Measurements from ENCODE around the gene ASF1B. TPM values are rescaled to one million over a fixed set of nuclear protein-coding genes. Genes with fewer than 3 reads are reported as not detected.
A peak's percentile ranks its signal among the peaks of the same experiment; 100 is the strongest.

Gene ASF1B
- total RNA-seq, 2 experiments from 2014 or later = 0.59 to 0.77 TPM

GRCh38 chr19:14118165-14119051, 18.0 kb downstream of the ASF1B start:
- ATAC-seq (ENCODE audit: poor library complexity) = peak; percentile 27
- Mint-ChIP-seq H3K4me1 (ENCODE audit: low read depth) (peaks cover 48% of the 10 kb centered on the region), H3K36me3 (ENCODE audit: low read depth) (peaks cover 13% of the 10 kb centered on the region), H3K27ac (peak overlapping the region; percentile 93), H3K9me3 (no peaks in the 10 kb centered on the region), H3K4me3 (peak overlapping the region; percentile 97), H3K27me3 (no peaks in the 10 kb centered on the region)
- intact Hi-C loops (cut with DNase I, micrococcal nuclease) = loop anchor here (1.0 to 5.0 kb wide), 4 partner anchors 18 to 238 kb away; partner anchors contain the start of genes ASF1B (in 2 of the 2) and MISP3 (in 1 of the 2)
- H3K36me3 ChIP-seq (ENCODE audit: insufficient read depth, low read length) = no peaks in the 10 kb centered on the region
- peak overlapping the region; percentile 58 for H3K4me3 ChIP-seq (ENCODE audit: low read length)
- CTCF ChIA-PET = interaction anchor here (1.3 kb wide), 1 partner anchor 19 kb away, joined by 14 read pairs; the partner anchor contains the start of gene ASF1B
- POLR2A ChIA-PET = interaction anchor here (1.0 to 2.7 kb wide), 11 partner anchors 13 to 371 kb away, joined by 3 to 27 read pairs (median 4); partner anchors contain the start of genes ASF1B, C19orf53, IL27RA and ZSWIM4
- TF ChIP-seq, protein P1, sequence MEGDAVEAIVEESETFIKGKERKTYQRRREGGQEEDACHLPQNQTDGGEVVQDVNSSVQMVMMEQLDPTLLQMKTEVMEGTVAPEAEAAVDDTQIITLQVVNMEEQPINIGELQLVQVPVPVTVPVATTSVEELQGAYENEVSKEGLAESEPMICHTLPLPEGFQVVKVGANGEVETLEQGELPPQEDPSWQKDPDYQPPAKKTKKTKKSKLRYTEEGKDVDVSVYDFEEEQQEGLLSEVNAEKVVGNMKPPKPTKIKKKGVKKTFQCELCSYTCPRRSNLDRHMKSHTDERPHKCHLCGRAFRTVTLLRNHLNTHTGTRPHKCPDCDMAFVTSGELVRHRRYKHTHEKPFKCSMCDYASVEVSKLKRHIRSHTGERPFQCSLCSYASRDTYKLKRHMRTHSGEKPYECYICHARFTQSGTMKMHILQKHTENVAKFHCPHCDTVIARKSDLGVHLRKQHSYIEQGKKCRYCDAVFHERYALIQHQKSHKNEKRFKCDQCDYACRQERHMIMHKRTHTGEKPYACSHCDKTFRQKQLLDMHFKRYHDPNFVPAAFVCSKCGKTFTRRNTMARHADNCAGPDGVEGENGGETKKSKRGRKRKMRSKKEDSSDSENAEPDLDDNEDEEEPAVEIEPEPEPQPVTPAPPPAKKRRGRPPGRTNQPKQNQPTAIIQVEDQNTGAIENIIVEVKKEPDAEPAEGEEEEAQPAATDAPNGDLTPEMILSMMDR (IDR thresholded peaks at IDR 0.05) = no peak
- peaks cover 52% of the 10 kb centered on the region for H3K4me1 ChIP-seq (ENCODE audit: insufficient read depth, low read length)
- H3K27ac ChIP-seq (ENCODE audit: low read depth in 1 of 2, low read length in 2 of 2) = peak overlapping the region; percentile 65 to 83
- DNase-seq = peak in 12 of 14 experiments; percentile 15 to 87 (median 40)
- no peaks in the 10 kb centered on the region for H3K27me3 ChIP-seq (ENCODE audit: control insufficient read depth in 1 of 2, insufficient read depth in 2 of 2, low read length in 2 of 2)
- H3K9me3 ChIP-seq (ENCODE audit: control insufficient read depth in 1 of 2, insufficient read depth in 1 of 2, low read length in 2 of 2) = no peaks in the 10 kb centered on the region

DNA sequence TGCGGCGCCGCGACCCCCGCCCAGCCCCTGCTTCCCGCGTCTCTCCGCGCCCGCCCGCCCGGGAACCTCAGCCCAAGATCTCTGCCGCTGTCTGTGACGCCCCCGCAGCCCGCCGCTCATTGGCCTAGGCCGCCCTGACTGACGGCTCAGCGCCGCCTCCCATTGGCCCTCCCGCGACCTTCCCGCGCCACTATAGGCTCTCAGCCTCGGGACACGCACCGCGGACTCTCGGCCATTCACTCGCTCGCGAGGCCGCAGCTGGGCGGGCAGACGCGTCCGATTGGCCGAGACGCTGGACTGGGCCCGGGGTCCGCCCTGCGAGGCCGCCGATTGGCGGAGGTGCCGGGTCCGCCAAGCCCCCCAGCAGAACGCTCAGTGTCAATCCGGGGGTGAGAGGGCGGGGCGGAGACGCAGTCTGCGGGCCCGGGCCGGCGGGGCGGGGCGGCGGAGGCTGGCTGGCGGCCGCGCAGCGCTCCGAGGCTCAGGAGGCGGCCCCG, 18.7 kb downstream of the ASF1B start, which contains the start of gene PRKACA:
TSS of gene PRKACA (minus strand) at position 95 of the 497 bp plus-strand sequence. CDS start 215 bp downstream, outside the sequence.
- TF ChIP-seq, protein P1 (IDR thresholded peaks at IDR 0.05) = no peak
- CTCF ChIA-PET = interaction anchor here (1.3 kb wide), 1 partner anchor 19 kb away, joined by 14 read pairs; the partner anchor contains the start of gene ASF1B
- no peaks in the 10 kb centered on the region for H3K9me3 Mint-ChIP-seq
- H3K4me1 Mint-ChIP-seq (ENCODE audit: low read depth) = peaks cover 55% of the 10 kb centered on the region
- intact Hi-C loops (cut with DNase I, micrococcal nuclease) = loop anchor here (1.0 to 5.0 kb wide), 5 partner anchors 19 to 237 kb away; partner anchors contain the start of genes ASF1B (in 2 of the 2) and MISP3 (in 1 of the 2)
- Histone ChIP-seq H3K9me3 (ENCODE audit: control insufficient read depth in 1 of 2, insufficient read depth in 1 of 2, low read length in 2 of 2) (no peaks in the 10 kb centered on the region), H3K4me3 (ENCODE audit: low read length) (peak within 1 kb of the TSS; percentile 86), H3K27ac (ENCODE audit: low read depth in 1 of 2, low read length in 2 of 2) (peak within 1 kb of the TSS; percentile 65 to 83), H3K36me3 (ENCODE audit: insufficient read depth, low read length) (no peaks in the 10 kb centered on the region), H3K4me1 (ENCODE audit: insufficient read depth, low read length) (peaks cover 59% of the 10 kb centered on the region), H3K27me3 (ENCODE audit: control insufficient read depth in 1 of 2, insufficient read depth in 2 of 2, low read length in 2 of 2) (no peaks in the 10 kb centered on the region)
- DNase-seq (peak; percentile 94 to 99 (median 97)), ATAC-seq (ENCODE audit: poor library complexity) (peak; percentile 87)
- H3K4me3 Mint-ChIP-seq = peak within 1 kb of the TSS; percentile 97
- no peaks in the 10 kb centered on the region for H3K27me3 Mint-ChIP-seq
- peak within 1 kb of the TSS; percentile 93 for H3K27ac Mint-ChIP-seq
- peaks cover 13% of the 10 kb centered on the region for H3K36me3 Mint-ChIP-seq (ENCODE audit: low read depth)
- POLR2A ChIA-PET = interaction anchor here (0.7 to 2.7 kb wide), 13 partner anchors 14 to 370 kb away, joined by 3 to 27 read pairs (median 4); partner anchors contain the start of genes ASF1B, C19orf53, IL27RA and MISP3

Data from CD4-positive, alpha-beta T cell (primary cell).